Natural killer cell (primary cell): ENCODE results near the gene VMO1. TPM values are rescaled to one million over a fixed set of nuclear protein-coding genes. Genes with fewer than 3 reads are reported as not detected.

Experiments
- ATAC-seq, 3 donors: fragments of 150-1000 bp in 2 of 3; fragments of 200-7000 bp in 1 of 3; cut with Tn5 transposase; 1 replicate in 1 of 3; 2 replicates in 2 of 3; pipeline ENCODE4 v1.10.0; 2021; ENCODE audit warnings: mild to moderate bottlenecking in 2 of 3, moderate library complexity in 2 of 3
- DNase-seq, 2 donors: peaks; one replicate each; pipeline versions ENCODE4 v3.0.0 to v3.0.0-alpha.2; 2013 to 2021; ENCODE audit warnings: mixed read lengths in 1 of 2
- H3K27ac ChIP-seq: one replicate; pipeline ENCODE4 v1.5.1; 2013; ENCODE audit warnings: mild to moderate bottlenecking, low read length
- H3K27me3 ChIP-seq: one replicate; pipeline ENCODE4 v1.6.1; 2013; ENCODE audit warnings: low read length; ENCODE audit not compliant: control insufficient read depth, insufficient read depth
- H3K36me3 ChIP-seq: one replicate; pipeline ENCODE4 v1.6.1; 2013; ENCODE audit warnings: low read length; ENCODE audit not compliant: control insufficient read depth, insufficient read depth
- H3K4me1 ChIP-seq: one replicate; pipeline ENCODE4 v1.6.1; 2013; ENCODE audit warnings: low read length; ENCODE audit not compliant: control insufficient read depth, insufficient read depth
- H3K4me3 ChIP-seq: one replicate; pipeline ENCODE4 v1.5.1; 2013; ENCODE audit warnings: low read length
- H3K9me3 ChIP-seq: one replicate; pipeline ENCODE4 v1.6.1; 2013; ENCODE audit warnings: low read length; ENCODE audit not compliant: control insufficient read depth, insufficient read depth
- H3K27ac Mint-ChIP-seq, 2 donors: one replicate each; pipeline ENCODE4 v1.8.0; 2022; ENCODE audit warnings: mild to moderate bottlenecking in 2 of 2, mixed read lengths in 2 of 2, moderate library complexity in 1 of 2
- H3K27me3 Mint-ChIP-seq, 2 donors: one replicate each; pipeline ENCODE4 v1.8.0; 2022; ENCODE audit warnings: low read depth in 2 of 2, mixed read lengths in 2 of 2
- H3K36me3 Mint-ChIP-seq: one replicate; pipeline ENCODE4 v1.8.0; 2022; ENCODE audit warnings: mixed read lengths
- H3K4me1 Mint-ChIP-seq, 2 donors: one replicate each; pipeline ENCODE4 v1.8.0; 2022; ENCODE audit warnings: mixed read lengths in 2 of 2
- H3K4me3 Mint-ChIP-seq: one replicate; pipeline ENCODE4 v1.8.0; 2022; ENCODE audit warnings: mild to moderate bottlenecking, moderate library complexity, mixed read lengths
- H3K9me3 Mint-ChIP-seq, 2 donors: one replicate each; pipeline ENCODE4 v1.8.0; 2022; ENCODE audit warnings: mixed read lengths in 2 of 2
- WGBS: methylation state at CpG from one replicate; pipeline ENCODE4 v1.1.7; 2013; ENCODE audit warnings: missing lambda C conversion rate; ENCODE audit not compliant: insufficient coverage; 5-methylcytosine and 5-hydroxymethylcytosine counted together
- intact Hi-C: fragments of 100-400 bp; cut with micrococcal nuclease; formaldehyde crosslinking; loops from one replicate; pipeline ENCODE4 v1.14.2; 2022
- total RNA-seq, 4 donors: library from RNA; stranded (reverse); fragments of 120-200 nt in 1 of 4; gene quantifications; one replicate each; pipeline versions ENCODE4 v1.2.3 to v1.2.4, GENCODE V29; 2013 to 2022
- TF ChIP-seq, protein P1 (sequence below): fragments of 200-600 bp; IDR thresholded peaks from one replicate; pipeline ENCODE4 v1.8.0; 2022; ENCODE audit warnings: antibody characterized with exemption

VMO1 gene
- total RNA-seq, 3 donors from 2014 or later (not counting 1 experiment from before 2014, with no cell fraction given), result 1.2 to 4.8 (median 1.3) TPM

DNA sequence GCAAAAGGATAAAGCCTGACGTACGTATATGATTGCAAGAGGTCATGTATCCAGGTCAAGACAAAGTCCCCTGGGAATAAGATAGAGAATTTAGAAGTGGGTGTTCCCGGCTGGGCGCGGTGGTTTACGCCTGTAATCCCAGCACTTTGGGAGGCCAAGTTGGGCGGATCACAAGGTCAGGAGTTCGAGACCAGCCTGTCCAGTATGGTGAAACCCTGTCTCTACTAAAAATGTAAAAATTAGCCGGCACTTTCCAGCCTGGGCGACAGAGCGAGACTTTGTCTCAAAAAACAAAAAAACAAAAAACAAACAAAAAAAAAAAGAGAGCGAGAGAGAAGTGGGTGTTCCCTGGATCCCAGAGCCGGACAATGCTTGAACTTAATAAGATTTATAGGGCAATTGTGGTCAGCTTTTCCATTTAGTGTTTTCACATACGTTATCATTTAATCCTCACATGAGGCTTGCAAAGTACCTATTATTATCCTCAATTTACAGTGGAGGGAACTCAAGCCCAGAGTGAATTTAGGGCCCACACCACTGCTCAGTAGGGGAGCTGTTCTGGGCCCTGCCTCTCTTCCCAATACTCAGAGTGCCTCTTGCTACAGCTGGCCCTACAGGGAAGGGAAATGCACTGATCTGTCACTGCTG, 2.1 kb upstream of the VMO1 start:
- Mint-ChIP-seq H3K36me3 (no peaks in the 10 kb centered on the region), H3K4me1 (peaks cover 13 to 16% of the 10 kb centered on the region in 2 donors), H3K4me3 (peak overlapping the region; percentile 81), H3K27me3 (peaks cover 26 to 33% of the 10 kb centered on the region in 2 donors), H3K9me3 (no peaks in the 10 kb centered on the region), H3K27ac (peak overlapping the region; percentile 49 to 66)
- Histone ChIP-seq H3K9me3 (no peaks in the 10 kb centered on the region), H3K4me3 (no peak overlapping the region), H3K27ac (no peak overlapping the region), H3K27me3 (peaks cover 36% of the 10 kb centered on the region), H3K4me1 (peaks cover 35% of the 10 kb centered on the region), H3K36me3 (no peaks in the 10 kb centered on the region)
- WGBS, result 88% methylated on average over 12 of the region's 14 CpGs
- ATAC-seq (no peak), DNase-seq (no peak)
- intact Hi-C loops, result no loop called here
- TF ChIP-seq, protein P1, sequence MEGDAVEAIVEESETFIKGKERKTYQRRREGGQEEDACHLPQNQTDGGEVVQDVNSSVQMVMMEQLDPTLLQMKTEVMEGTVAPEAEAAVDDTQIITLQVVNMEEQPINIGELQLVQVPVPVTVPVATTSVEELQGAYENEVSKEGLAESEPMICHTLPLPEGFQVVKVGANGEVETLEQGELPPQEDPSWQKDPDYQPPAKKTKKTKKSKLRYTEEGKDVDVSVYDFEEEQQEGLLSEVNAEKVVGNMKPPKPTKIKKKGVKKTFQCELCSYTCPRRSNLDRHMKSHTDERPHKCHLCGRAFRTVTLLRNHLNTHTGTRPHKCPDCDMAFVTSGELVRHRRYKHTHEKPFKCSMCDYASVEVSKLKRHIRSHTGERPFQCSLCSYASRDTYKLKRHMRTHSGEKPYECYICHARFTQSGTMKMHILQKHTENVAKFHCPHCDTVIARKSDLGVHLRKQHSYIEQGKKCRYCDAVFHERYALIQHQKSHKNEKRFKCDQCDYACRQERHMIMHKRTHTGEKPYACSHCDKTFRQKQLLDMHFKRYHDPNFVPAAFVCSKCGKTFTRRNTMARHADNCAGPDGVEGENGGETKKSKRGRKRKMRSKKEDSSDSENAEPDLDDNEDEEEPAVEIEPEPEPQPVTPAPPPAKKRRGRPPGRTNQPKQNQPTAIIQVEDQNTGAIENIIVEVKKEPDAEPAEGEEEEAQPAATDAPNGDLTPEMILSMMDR, result no peak

DNA sequence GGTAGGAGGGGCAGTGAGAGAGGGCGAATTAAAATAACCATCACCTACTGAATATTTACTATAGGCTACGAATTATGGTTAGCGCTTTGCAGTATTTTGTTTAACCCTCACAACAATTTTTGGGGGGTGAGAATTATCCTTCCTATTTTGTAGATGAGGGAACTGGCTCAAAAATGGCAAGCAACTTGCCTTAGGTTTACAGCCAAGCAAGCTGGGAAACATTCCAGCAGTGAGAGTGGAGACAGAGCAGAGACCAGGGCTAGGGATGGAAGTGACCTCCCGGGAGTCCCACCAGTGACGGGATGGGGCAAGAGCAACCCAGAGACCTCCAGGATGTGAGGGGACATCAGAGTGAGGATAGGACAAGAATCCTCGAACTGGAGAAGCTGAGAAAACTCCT, 352 bp upstream of the VMO1 start:
- Mint-ChIP-seq H3K27ac (no peak overlapping the region), H3K4me3 (peak overlapping the region; percentile 64), H3K36me3 (no peaks in the 10 kb centered on the region), H3K27me3 (peaks cover 33 to 40% of the 10 kb centered on the region in 2 donors), H3K9me3 (no peaks in the 10 kb centered on the region), H3K4me1 (peaks cover 13 to 21% of the 10 kb centered on the region in 2 donors)
- intact Hi-C loops, result no loop called here
- peaks cover 42% of the 10 kb centered on the region for H3K27me3 ChIP-seq
- no peak for ATAC-seq
- no peak overlapping the region for H3K4me3 ChIP-seq
- H3K36me3 ChIP-seq, result no peaks in the 10 kb centered on the region
- H3K27ac ChIP-seq, result no peak overlapping the region
- TF ChIP-seq, protein P1, result no peak
- no peaks in the 10 kb centered on the region for H3K9me3 ChIP-seq
- no peak for DNase-seq
- peaks cover 35% of the 10 kb centered on the region for H3K4me1 ChIP-seq
- WGBS, result 23% methylated on average over 3 of the region's 6 CpGs

DNA sequence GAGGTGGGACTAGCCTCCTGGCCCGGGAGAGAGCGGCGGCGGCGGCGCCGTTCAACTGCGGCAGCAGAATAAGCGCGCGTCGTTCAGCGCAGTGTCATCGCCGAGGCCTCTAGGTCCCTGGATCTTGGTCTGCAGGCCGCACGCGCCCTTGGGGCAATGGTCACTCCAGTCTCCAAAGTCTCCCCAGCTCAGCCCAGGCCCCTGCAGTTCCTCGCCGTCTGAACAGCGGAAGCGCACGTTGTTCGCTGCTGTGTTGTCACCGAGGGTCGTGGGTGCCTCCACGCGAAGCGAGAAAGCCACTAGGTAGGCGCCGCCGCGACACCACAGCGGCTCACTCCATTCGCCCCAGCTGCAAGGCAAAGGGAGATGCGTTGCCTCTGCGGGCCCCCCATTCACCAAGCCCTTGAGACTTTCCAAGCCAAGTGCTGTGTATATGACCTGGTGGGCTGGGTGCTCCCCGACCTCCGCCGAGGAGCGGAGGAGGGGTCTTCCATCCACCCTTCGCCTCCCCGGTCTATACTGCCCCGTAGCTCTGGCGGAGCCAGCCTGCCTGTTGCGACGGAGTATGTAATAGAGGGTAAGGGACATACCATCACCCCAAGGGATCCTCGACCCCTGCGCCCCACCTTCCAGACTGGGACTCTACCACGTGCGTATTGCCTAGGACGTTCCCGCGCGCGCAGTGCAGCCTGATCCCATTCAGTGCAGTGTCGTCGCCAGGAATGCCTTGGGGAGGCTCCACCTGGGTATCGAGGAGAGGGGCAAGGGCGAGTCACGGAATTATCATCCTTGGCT, 656 bp downstream of the VMO1 start:
- no peaks in the 10 kb centered on the region for H3K9me3 ChIP-seq
- WGBS, result 8% methylated on average over 61 of the region's 61 CpGs
- H3K4me3 Mint-ChIP-seq, result no peak overlapping the region
- peak in 1 of 2 donors; percentile 42 for DNase-seq
- H3K27ac ChIP-seq, result no peak overlapping the region
- H3K4me1 ChIP-seq, result peaks cover 28% of the 10 kb centered on the region
- H3K9me3 Mint-ChIP-seq, result no peaks in the 10 kb centered on the region
- H3K27me3 ChIP-seq, result peaks cover 44% of the 10 kb centered on the region
- H3K4me1 Mint-ChIP-seq, result peaks cover 7 to 11% of the 10 kb centered on the region in 2 donors
- ATAC-seq, result no peak
- no peak overlapping the region for H3K27ac Mint-ChIP-seq
- H3K36me3 ChIP-seq, result no peaks in the 10 kb centered on the region
- intact Hi-C loops, result no loop called here
- H3K36me3 Mint-ChIP-seq, result no peaks in the 10 kb centered on the region
- no peak overlapping the region for H3K4me3 ChIP-seq
- TF ChIP-seq, protein P1, result no peak
- peaks cover 35 to 43% of the 10 kb centered on the region in 2 donors for H3K27me3 Mint-ChIP-seq
